Upper lobe of left lung (tissue), 6 donors: ENCODE data around the gene ITFG2. TPM values are rescaled to one million over a fixed set of nuclear protein-coding genes. Genes with fewer than 3 reads are reported as not detected.

ENCODE experiments used
- ATAC-seq, 2 donors: fragments of 200-7000 bp; cut with Tn5 transposase; one replicate each; pipeline ENCODE4 v1.9.1; 2022; ENCODE audit warnings: mild to moderate bottlenecking in 2 of 2, moderate library complexity in 2 of 2; ENCODE audit not compliant: low FRiP score in 2 of 2
- DNase-seq, 2 donors: peaks; one replicate each; pipeline ENCODE4 v3.0.0-alpha.2; 2019 to 2020
- H3K27ac ChIP-seq, 4 donors: fragments of 200-600 bp; sonication (generic); one replicate each; pipeline ENCODE4 v1.5.1; 2016 to 2019
- H3K27me3 ChIP-seq, 4 donors: fragments of 200-600 bp; sonication (generic); one replicate each; pipeline ENCODE4 v1.5.1; 2017 to 2019
- H3K36me3 ChIP-seq, 4 donors: fragments of 200-600 bp; sonication (generic); one replicate each; pipeline ENCODE4 v1.5.1; 2016 to 2019
- H3K4me1 ChIP-seq, 4 donors: fragments of 200-600 bp; sonication (generic); one replicate each; pipeline ENCODE4 v1.5.1; 2018 to 2019
- H3K4me3 ChIP-seq, 4 donors: fragments of 200-600 bp; sonication (generic); one replicate each; pipeline ENCODE4 v1.5.1; 2017 to 2019; ENCODE audit warnings: mild to moderate bottlenecking in 2 of 4, moderate library complexity in 1 of 4
- H3K9me3 ChIP-seq, 4 donors: fragments of 200-600 bp; sonication (generic); one replicate each; pipeline ENCODE4 v1.5.1; 2018 to 2019
- EP300 ChIP-seq, 4 donors: sonication (generic); formaldehyde crosslinking; IDR thresholded peaks; one replicate each; pipeline ENCODE4 v1.5.1; 2017; ENCODE audit warnings: antibody characterized with exemption in 4 of 4, control low read depth in 2 of 4
- POLR2A ChIP-seq, 4 donors: fragments of 450-650 bp; IDR thresholded peaks; one replicate each; pipeline ENCODE4 v1.5.1; 2016 to 2017; ENCODE audit warnings: antibody characterized with exemption in 4 of 4, mild to moderate bottlenecking in 2 of 4
- POLR2AphosphoS5 ChIP-seq, 2 donors: sonication (generic); formaldehyde crosslinking; IDR thresholded peaks; one replicate each; pipeline ENCODE4 v1.5.1; 2017; ENCODE audit warnings: antibody characterized with exemption in 2 of 2
- WGBS, 2 donors: methylation state at CpG; one replicate each; pipeline ENCODE4 v1.1.5; 2017 to 2018; 5-methylcytosine and 5-hydroxymethylcytosine counted together
- total RNA-seq, 6 donors: library from RNA; depleted of rRNA in 4 of 6; stranded (reverse); fragments of >200 nt in 4 of 6; gene quantifications; one replicate each; pipeline versions ENCODE4 v1.1.0 to v1.2.1, GENCODE V29; 2016 to 2021
- TF ChIP-seq, protein P1 (sequence below), 6 experiments: fragments of 450-650 bp in 4 of 6; fragments of 200-600 bp in 2 of 6; sonication (generic) in 2 of 6; IDR thresholded peaks; one replicate each; pipeline ENCODE4 v1.5.1; 2016 to 2019; ENCODE audit warnings: antibody characterized with exemption in 6 of 6
- donor health status: DM: no; HTN: no; CAD: no; lungs with moderate emphysema.
- donor health status: DM: no; HTN: yes; CAD: no; lungs with severe emphysema.

The ITFG2 gene
- total RNA-seq, 6 donors from 2014 or later, result 34.0 to 388 (median 41.0) TPM

DNA sequence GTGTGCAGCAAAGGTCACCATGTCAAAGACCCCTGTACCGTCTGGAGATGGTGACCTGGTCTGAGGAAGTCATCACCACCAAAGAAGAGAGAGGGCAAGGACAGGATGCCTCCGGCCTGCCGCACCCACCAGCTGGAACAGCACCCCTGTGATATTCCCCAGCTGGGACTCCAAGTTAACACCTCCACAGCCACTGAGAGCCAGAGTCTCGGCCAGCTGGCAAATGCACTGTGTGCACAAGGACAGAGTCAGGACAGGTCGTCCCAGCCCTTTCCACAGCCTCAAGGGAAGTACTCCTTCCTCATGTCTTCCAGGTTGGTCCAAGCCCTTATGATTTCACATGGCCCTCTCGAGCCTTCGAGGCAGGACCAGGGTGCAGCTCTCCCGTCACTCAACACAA lies 37.0 kb upstream of the ITFG2 start:
- no peak overlapping the region for H3K27ac ChIP-seq
- H3K36me3 ChIP-seq, result no peaks in the 10 kb centered on the region
- H3K4me1 ChIP-seq, result no peaks in the 10 kb centered on the region
- WGBS, 2 donors, result 72 to 82% methylated on average over 5 to 8 of the region's 8 CpGs
- ATAC-seq, result no peak
- H3K4me3 ChIP-seq, result no peak overlapping the region
- TF ChIP-seq POLR2A (IDR thresholded peaks at IDR 0.05), result no peak
- no peak for TF ChIP-seq POLR2AphosphoS5 (IDR thresholded peaks at IDR 0.05)
- DNase-seq, result no peak
- H3K27me3 ChIP-seq, result no peaks in the 10 kb centered on the region
- H3K9me3 ChIP-seq, result no peaks in the 10 kb centered on the region

DNA sequence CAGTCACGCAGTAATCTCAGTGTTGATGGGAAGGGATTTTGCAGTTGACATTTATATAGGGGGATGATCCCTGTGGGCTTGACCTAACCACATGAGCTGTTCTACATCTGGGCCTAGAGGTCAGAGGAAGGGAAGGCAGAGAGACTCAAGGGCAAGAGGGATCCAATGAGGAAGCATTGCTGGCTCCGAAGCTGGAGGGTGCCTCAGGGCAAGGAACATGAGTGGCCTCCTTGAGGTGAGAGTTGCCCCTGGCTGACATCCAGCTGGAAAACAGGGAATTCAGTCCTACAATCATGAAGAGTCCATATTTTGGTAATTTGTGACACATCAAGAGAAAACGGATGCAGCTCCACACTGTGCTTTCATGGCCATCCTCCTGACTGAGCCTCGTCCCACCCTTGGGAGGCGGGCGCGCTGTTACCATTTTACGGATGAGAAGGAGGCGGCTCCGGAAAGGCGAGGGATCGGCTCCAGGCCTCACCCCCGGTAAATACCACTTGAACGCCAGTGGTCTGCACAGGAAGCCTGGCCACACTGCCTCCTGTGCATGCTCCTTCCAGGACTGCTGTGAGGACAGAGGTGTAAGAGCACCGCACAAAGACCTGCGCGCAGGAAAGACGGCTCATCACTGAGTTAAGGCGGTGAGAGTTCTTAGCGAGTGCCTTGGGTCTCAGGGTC lies 36.2 kb upstream of the ITFG2 start:
- ATAC-seq (no peak), DNase-seq (peak in 1 of 2 donors; percentile 33)
- H3K27ac ChIP-seq, result no peak overlapping the region
- H3K27me3 ChIP-seq, result no peaks in the 10 kb centered on the region
- no peaks in the 10 kb centered on the region for H3K36me3 ChIP-seq
- WGBS, 2 donors, result 86 to 87% methylated on average over 8 to 20 of the region's 20 CpGs
- H3K4me1 ChIP-seq, result no peaks in the 10 kb centered on the region
- TF ChIP-seq, protein P1, sequence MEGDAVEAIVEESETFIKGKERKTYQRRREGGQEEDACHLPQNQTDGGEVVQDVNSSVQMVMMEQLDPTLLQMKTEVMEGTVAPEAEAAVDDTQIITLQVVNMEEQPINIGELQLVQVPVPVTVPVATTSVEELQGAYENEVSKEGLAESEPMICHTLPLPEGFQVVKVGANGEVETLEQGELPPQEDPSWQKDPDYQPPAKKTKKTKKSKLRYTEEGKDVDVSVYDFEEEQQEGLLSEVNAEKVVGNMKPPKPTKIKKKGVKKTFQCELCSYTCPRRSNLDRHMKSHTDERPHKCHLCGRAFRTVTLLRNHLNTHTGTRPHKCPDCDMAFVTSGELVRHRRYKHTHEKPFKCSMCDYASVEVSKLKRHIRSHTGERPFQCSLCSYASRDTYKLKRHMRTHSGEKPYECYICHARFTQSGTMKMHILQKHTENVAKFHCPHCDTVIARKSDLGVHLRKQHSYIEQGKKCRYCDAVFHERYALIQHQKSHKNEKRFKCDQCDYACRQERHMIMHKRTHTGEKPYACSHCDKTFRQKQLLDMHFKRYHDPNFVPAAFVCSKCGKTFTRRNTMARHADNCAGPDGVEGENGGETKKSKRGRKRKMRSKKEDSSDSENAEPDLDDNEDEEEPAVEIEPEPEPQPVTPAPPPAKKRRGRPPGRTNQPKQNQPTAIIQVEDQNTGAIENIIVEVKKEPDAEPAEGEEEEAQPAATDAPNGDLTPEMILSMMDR (IDR thresholded peaks at IDR 0.05), result no peak
- no peak for TF ChIP-seq POLR2A (IDR thresholded peaks at IDR 0.05)
- H3K4me3 ChIP-seq, result no peak overlapping the region
- H3K9me3 ChIP-seq, result no peaks in the 10 kb centered on the region

DNA sequence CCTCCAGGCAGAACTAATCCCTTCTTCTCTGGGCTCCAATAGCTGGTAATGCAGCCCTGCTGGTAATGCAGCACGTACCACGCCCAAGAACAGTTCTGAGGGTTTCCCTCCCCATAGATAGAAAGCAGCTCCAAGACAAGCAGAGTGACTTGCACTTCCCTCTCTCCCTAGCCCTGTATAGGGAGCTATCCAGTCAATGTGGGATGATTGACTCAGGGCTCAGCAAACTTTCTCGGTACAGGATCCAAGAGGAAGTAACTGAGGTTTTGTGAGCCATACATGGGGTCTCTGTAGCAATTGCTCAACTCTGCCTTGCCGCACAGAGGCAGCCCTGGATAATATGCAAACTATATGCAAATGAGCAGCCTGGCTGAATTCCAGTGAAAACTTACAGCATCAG lies 33.2 kb upstream of the ITFG2 start:
- H3K27ac ChIP-seq, result no peak overlapping the region
- no peak for ATAC-seq
- no peak for TF ChIP-seq EP300 (IDR thresholded peaks at IDR 0.05)
- no peak for TF ChIP-seq POLR2A (IDR thresholded peaks at IDR 0.05)
- TF ChIP-seq, protein P1 (IDR thresholded peaks at IDR 0.05), result no peak
- TF ChIP-seq POLR2AphosphoS5 (IDR thresholded peaks at IDR 0.05), result no peak
- no peaks in the 10 kb centered on the region for H3K36me3 ChIP-seq
- 51 to 73% methylated on average over 4 of the region's 4 CpGs for WGBS, 2 donors
- H3K4me1 ChIP-seq, result peaks cover 7 to 11% (median 7%) of the 10 kb centered on the region in 4 donors
- H3K4me3 ChIP-seq, result no peak overlapping the region
- no peak for DNase-seq
- no peaks in the 10 kb centered on the region for H3K9me3 ChIP-seq
- no peaks in the 10 kb centered on the region for H3K27me3 ChIP-seq

DNA sequence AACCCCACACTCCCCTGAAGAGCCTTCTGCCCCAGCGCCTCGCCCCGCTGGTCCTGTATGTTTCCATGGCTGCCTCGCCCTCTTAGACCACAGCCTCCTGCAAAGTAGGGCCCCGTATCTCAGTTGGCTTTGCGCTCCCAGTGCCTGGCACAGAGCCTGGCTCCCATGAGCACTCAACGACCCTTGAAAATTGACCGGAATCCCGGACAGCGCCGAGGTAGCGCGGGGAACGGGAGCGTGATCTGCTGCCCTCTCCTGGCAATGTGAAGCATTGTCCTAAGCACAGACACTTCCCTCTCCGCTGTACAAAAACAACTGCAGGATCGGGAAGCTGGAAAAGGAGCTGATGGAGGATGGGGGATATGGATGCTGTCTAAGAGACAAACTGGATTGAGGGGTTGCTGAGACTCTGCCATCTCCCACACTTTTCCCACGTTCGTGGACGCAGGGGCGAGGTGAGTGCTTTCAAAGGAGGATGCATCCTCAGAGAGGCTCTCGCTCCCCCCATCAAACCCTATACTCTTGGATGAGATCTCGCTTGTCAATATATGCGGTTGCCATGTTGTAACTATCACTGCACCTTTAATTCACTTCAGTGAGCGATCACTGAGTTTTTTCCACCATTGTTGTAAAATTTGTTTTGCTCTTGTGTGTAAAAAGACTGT lies 28.4 kb upstream of the ITFG2 start:
- H3K4me3 ChIP-seq, result peak overlapping the region in 1 of 4 donors; percentile 25
- no peak overlapping the region for H3K27ac ChIP-seq
- TF ChIP-seq POLR2AphosphoS5 (IDR thresholded peaks at IDR 0.05) (no peak), EP300 (IDR thresholded peaks at IDR 0.05) (no peak), POLR2A (IDR thresholded peaks at IDR 0.05) (no peak)
- TF ChIP-seq, protein P1 (IDR thresholded peaks at IDR 0.05), result peak; percentile 72 to 88 (median 84)
- 11 to 25% methylated on average over 14 to 25 of the region's 25 CpGs for WGBS, 2 donors
- no peaks in the 10 kb centered on the region for H3K27me3 ChIP-seq
- peaks cover 8 to 19% (median 10%) of the 10 kb centered on the region in 4 donors for H3K4me1 ChIP-seq
- H3K36me3 ChIP-seq, result no peaks in the 10 kb centered on the region
- ATAC-seq (peak; percentile 93 to 96), DNase-seq (peak; percentile 72 to 73)
- H3K9me3 ChIP-seq, result no peaks in the 10 kb centered on the region

DNA sequence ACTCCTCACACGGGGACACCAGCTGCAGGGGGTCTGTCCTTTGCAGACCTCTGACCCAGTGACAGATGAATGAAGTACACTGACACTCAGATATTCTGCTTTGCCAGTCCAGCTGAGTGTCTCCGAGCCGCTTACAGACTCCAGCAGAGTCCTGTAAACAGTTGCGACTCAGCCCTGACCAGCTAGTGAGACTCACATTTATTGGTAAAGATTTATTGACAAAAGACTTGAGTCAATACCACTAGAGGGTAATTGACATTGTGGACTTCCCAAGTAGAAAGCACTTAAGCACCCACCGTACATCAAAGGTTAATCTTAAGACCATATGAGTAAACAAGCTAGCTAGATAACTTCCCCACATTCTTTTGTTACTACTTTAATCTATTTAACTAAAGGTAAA lies 27.5 kb upstream of the ITFG2 start:
- Histone ChIP-seq H3K4me3 (no peak overlapping the region), H3K27ac (no peak overlapping the region), H3K36me3 (no peaks in the 10 kb centered on the region), H3K27me3 (no peaks in the 10 kb centered on the region), H3K9me3 (no peaks in the 10 kb centered on the region), H3K4me1 (peaks cover 8 to 19% (median 10%) of the 10 kb centered on the region in 4 donors)
- TF ChIP-seq EP300 (IDR thresholded peaks at IDR 0.05) (no peak), POLR2A (IDR thresholded peaks at IDR 0.05) (no peak), POLR2AphosphoS5 (IDR thresholded peaks at IDR 0.05) (no peak)
- TF ChIP-seq, protein P1 (IDR thresholded peaks at IDR 0.05), result no peak
- WGBS, 2 donors, result 32 to 65% methylated on average over 2 to 5 of the region's 5 CpGs
- DNase-seq, result no peak
- ATAC-seq, result no peak
